Measurements from ENCODE around the gene OR51B2. TPM values are rescaled to one million over a fixed set of nuclear protein-coding genes. Genes with fewer than 3 reads are reported as not detected.

OR51B2 gene
- total and polyA plus RNA-seq, 8 donors: 0.23 TPM; not detected in 7

GRCh38 chr11:5282628-5283027 is 41.5 kb downstream of the OR51B2 start:
- no peaks in the 10 kb centered on the region for H3K36me3 ChIP-seq
- H3K27ac ChIP-seq: no peak overlapping the region
- TF ChIP-seq CTCF (IDR thresholded peaks at IDR 0.05): no peak
- H3K9me3 ChIP-seq: no peaks in the 10 kb centered on the region
- ATAC-seq (no peak), DNase-seq (no peak)
- H3K4me1 ChIP-seq: no peaks in the 10 kb centered on the region
- intact Hi-C loops (cut with DNase I): no loop called here
- no peak overlapping the region for H3K4me3 ChIP-seq
- no peaks in the 10 kb centered on the region for H3K27me3 ChIP-seq

DNA sequence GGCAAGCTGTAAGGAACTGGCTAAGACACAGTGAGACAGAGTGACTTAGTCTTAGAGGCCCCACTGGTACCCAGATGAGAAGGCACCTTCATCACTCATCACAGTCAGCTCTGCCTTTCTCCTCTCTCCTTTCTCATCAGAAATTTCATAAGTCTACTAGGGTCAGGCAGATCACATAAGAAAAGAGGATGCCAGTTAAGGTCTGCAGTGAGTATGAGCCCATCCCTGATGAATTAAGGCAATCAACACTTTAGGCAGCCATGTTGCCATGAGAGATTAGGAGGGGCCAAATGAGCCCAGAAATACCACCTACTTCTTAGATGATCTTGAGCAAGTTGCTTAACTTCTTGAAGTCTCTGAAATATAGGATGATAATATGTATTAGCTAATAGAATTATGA is 42.5 kb downstream of the OR51B2 start:
- no peak overlapping the region for H3K4me3 ChIP-seq
- H3K27ac ChIP-seq: no peak overlapping the region
- intact Hi-C loops (cut with DNase I): no loop called here
- TF ChIP-seq CTCF (IDR thresholded peaks at IDR 0.05): no peak
- no peaks in the 10 kb centered on the region for H3K36me3 ChIP-seq
- no peaks in the 10 kb centered on the region for H3K9me3 ChIP-seq
- no peaks in the 10 kb centered on the region for H3K4me1 ChIP-seq
- ATAC-seq: no peak
- H3K27me3 ChIP-seq: no peaks in the 10 kb centered on the region
- no peak for DNase-seq

DNA sequence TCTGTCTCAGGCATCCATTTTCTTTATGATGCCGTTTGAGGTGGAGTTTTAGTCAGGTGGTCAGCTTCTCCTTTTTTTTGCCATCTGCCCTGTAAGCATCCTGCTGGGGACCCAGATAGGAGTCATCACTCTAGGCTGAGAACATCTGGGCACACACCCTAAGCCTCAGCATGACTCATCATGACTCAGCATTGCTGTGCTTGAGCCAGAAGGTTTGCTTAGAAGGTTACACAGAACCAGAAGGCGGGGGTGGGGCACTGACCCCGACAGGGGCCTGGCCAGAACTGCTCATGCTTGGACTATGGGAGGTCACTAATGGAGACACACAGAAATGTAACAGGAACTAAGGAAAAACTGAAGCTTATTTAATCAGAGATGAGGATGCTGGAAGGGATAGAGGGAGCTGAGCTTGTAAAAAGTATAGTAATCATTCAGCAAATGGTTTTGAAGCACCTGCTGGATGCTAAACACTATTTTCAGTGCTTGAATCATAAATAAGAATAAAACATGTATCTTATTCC is 43.5 kb downstream of the OR51B2 start:
- DNase-seq: peak in 2 of 4 donors; percentile 40 to 63
- intact Hi-C loops (cut with DNase I): no loop called here

GRCh38 chr11:5279471-5280090 is 44.5 kb downstream of the OR51B2 start:
- ATAC-seq: no peak
- intact Hi-C loops (cut with DNase I): no loop called here
- Histone ChIP-seq H3K4me1 (no peaks in the 10 kb centered on the region), H3K27me3 (no peaks in the 10 kb centered on the region), H3K4me3 (no peak overlapping the region), H3K36me3 (no peaks in the 10 kb centered on the region), H3K27ac (no peak overlapping the region), H3K9me3 (no peaks in the 10 kb centered on the region)
- TF ChIP-seq CTCF (IDR thresholded peaks at IDR 0.05): no peak
- DNase-seq: no peak

More for the DNA sequence above, 43.5 kb downstream of the OR51B2 start:
- TF ChIP-seq CTCF (IDR thresholded peaks at IDR 0.05): no peak
- no peaks in the 10 kb centered on the region for H3K27me3 ChIP-seq
- peak; percentile 71 for ATAC-seq
- no peaks in the 10 kb centered on the region for H3K4me1 ChIP-seq
- no peaks in the 10 kb centered on the region for H3K9me3 ChIP-seq
- H3K4me3 ChIP-seq: no peak overlapping the region
- H3K27ac ChIP-seq: no peak overlapping the region
- no peaks in the 10 kb centered on the region for H3K36me3 ChIP-seq

GRCh38 chr11:5277807-5278382 is 46.2 kb downstream of the OR51B2 start:
- H3K4me1 ChIP-seq: no peaks in the 10 kb centered on the region
- no peak for TF ChIP-seq CTCF (IDR thresholded peaks at IDR 0.05)
- H3K27me3 ChIP-seq: no peaks in the 10 kb centered on the region
- H3K9me3 ChIP-seq: no peaks in the 10 kb centered on the region
- ATAC-seq (no peak), DNase-seq (no peak)
- intact Hi-C loops (cut with DNase I): no loop called here
- H3K36me3 ChIP-seq: no peaks in the 10 kb centered on the region
- H3K4me3 ChIP-seq: no peak overlapping the region
- no peak overlapping the region for H3K27ac ChIP-seq
